RWPE2 (cell line): ENCODE data around the gene MAPK8IP3.
A peak's percentile ranks its signal among the peaks of the same experiment; 100 is the strongest.

ENCODE experiments used
- ATAC-seq: fragments of 200-7000 bp; cut with Tn5 transposase; 3 replicates; pipeline ENCODE4 v1.9.1; 2021; ENCODE audit warnings: low read depth
- DNase-seq: peaks from one replicate; pipeline ENCODE4 v3.0.0-alpha.2; 2020; ENCODE audit warnings: low spot score
- H3K27ac ChIP-seq: fragments of 450-650 bp; 2 replicates; pipeline ENCODE4 v1.5.1; 2017; ENCODE audit warnings: mild to moderate bottlenecking; ENCODE audit not compliant: poor library complexity, severe bottlenecking
- H3K27me3 ChIP-seq: fragments of 250-450 bp; sonication (Bioruptor Pico); 2 replicates; pipeline ENCODE4 v1.5.1; 2021; ENCODE audit warnings: mild to moderate bottlenecking, moderate library complexity; ENCODE audit not compliant: insufficient read depth, poor library complexity, severe bottlenecking
- H3K36me3 ChIP-seq: fragments of 250-450 bp; sonication (Bioruptor Pico); 2 replicates; pipeline ENCODE4 v1.5.1; 2020; ENCODE audit warnings: low read depth, mild to moderate bottlenecking, moderate library complexity
- H3K4me1 ChIP-seq: fragments of 250-450 bp; sonication (Bioruptor Pico); 2 replicates; pipeline ENCODE4 v1.5.1; 2021; ENCODE audit warnings: mild to moderate bottlenecking, moderate library complexity; ENCODE audit not compliant: insufficient read depth, poor library complexity, severe bottlenecking
- H3K4me3 ChIP-seq: fragments of 250-450 bp; sonication (Bioruptor Pico); 2 replicates; pipeline ENCODE4 v1.5.1; 2021; ENCODE audit warnings: mild to moderate bottlenecking, moderate library complexity; ENCODE audit not compliant: severe bottlenecking
- H3K9me3 ChIP-seq: fragments of 250-450 bp; sonication (Bioruptor Pico); 2 replicates; pipeline ENCODE4 v1.5.1; 2021; ENCODE audit warnings: mild to moderate bottlenecking, moderate library complexity; ENCODE audit not compliant: severe bottlenecking
- CTCF ChIP-seq: fragments of 450-650 bp; IDR thresholded peaks from one replicate; pipeline ENCODE4 v1.5.1; 2017; ENCODE audit warnings: mild to moderate bottlenecking, moderate library complexity; ENCODE audit not compliant: poor library complexity, severe bottlenecking

The MAPK8IP3 gene

GRCh38 chr16:1773703-1774447 is 67.9 kb downstream of the MAPK8IP3 start:
- peak overlapping the region; percentile 83 for H3K4me3 ChIP-seq
- H3K36me3 ChIP-seq = peaks cover 30% of the 10 kb centered on the region
- peak; percentile 61 for TF ChIP-seq CTCF
- H3K27me3 ChIP-seq = no peaks in the 10 kb centered on the region
- DNase-seq = no peak
- peaks cover 4% of the 10 kb centered on the region for H3K4me1 ChIP-seq
- ATAC-seq = peak; percentile 4
- H3K27ac ChIP-seq = peak overlapping the region; percentile 66
- no peaks in the 10 kb centered on the region for H3K9me3 ChIP-seq

GRCh38 chr16:1774448-1774780 is 68.4 kb downstream of the MAPK8IP3 start:
- peaks cover 4% of the 10 kb centered on the region for H3K4me1 ChIP-seq
- peaks cover 30% of the 10 kb centered on the region for H3K36me3 ChIP-seq
- DNase-seq (no peak), ATAC-seq (no peak)
- peak overlapping the region; percentile 83 for H3K4me3 ChIP-seq
- no peak for TF ChIP-seq CTCF
- H3K27ac ChIP-seq = peak overlapping the region; percentile 66
- H3K27me3 ChIP-seq = no peaks in the 10 kb centered on the region
- H3K9me3 ChIP-seq = no peaks in the 10 kb centered on the region

- peaks cover 28% of the 10 kb centered on the region for H3K36me3 ChIP-seq
- H3K27me3 ChIP-seq = no peaks in the 10 kb centered on the region
- ATAC-seq (no peak), DNase-seq (no peak)
- no peak overlapping the region for H3K4me3 ChIP-seq
- no peaks in the 10 kb centered on the region for H3K9me3 ChIP-seq
- H3K4me1 ChIP-seq = peaks cover 1% of the 10 kb centered on the region
- TF ChIP-seq CTCF = no peak
- H3K27ac ChIP-seq = peak overlapping the region; percentile 66
These were observed 69.2 kb downstream of the MAPK8IP3 start for GRCh38 chr16:1775006-1775845.

- Histone ChIP-seq H3K27ac (no peak overlapping the region), H3K4me3 (no peak overlapping the region), H3K9me3 (no peaks in the 10 kb centered on the region), H3K27me3 (no peaks in the 10 kb centered on the region), H3K4me1 (no peaks in the 10 kb centered on the region), H3K36me3 (peaks cover 33% of the 10 kb centered on the region)
- TF ChIP-seq CTCF = no peak
- ATAC-seq (no peak), DNase-seq (no peak)
These were observed 70.1 kb downstream of the MAPK8IP3 start for GRCh38 chr16:1775846-1776671.
